T-cell (primary cell): ENCODE data around the gene PLAGL1. TPM values are rescaled to one million over a fixed set of nuclear protein-coding genes. Genes with fewer than 3 reads are reported as not detected.

Source experiments
- ATAC-seq, 4 experiments: fragments of 200-7000 bp in 3 of 4; fragments of 150-1000 bp in 1 of 4; cut with Tn5 transposase; replicated peaks in 1 of 4; 1 replicate in 3 of 4; 2 replicates in 1 of 4; pipeline ENCODE4 v1.10.0; 2021; ENCODE audit warnings: moderate library complexity in 3 of 4, mild to moderate bottlenecking in 2 of 4, moderate number of reproducible peaks in 1 of 4
- CTCF ChIA-PET, 2 donors: fragments of 300-600 bp; sonication (Branson Sonifier 250); formaldehyde crosslinking; loops; one replicate each; lab custom pipeline; 2022; ENCODE audit warnings: antibody characterized with exemption in 2 of 2; lab: Charles Lee
- POLR2A ChIA-PET, 2 donors: fragments of 300-600 bp; sonication (Branson Sonifier 250); formaldehyde crosslinking; loops; one replicate each; lab custom pipeline; 2022; ENCODE audit warnings: antibody characterized with exemption in 2 of 2; lab: Charles Lee
- DNase-seq, 35 experiments: peaks; one replicate each; pipeline versions ENCODE4 v3.0.0 to v3.0.0-alpha.2; 2013 to 2023
- H3K27ac ChIP-seq: one replicate; pipeline ENCODE4 v1.5.1; 2013; ENCODE audit warnings: low read length
- H3K27me3 ChIP-seq, 2 experiments: replicated peaks in 1 of 2; 1 replicate in 1 of 2; 2 replicates in 1 of 2; pipeline versions ENCODE4 v1.6.1 to v1.7.0; 2013; ENCODE audit warnings: low read length in 1 of 2, mixed read lengths in 1 of 2; ENCODE audit not compliant: control insufficient read depth in 2 of 2, insufficient read depth in 2 of 2; ENCODE audit errors: extremely low read depth in 1 of 2
- H3K36me3 ChIP-seq, 2 donors: 1 replicate in 1 of 2; 2 replicates in 1 of 2; pipeline versions ENCODE4 v1.6.1 to v1.7.0; 2013; ENCODE audit warnings: low read length in 1 of 2; ENCODE audit not compliant: control insufficient read depth in 2 of 2, insufficient read depth in 1 of 2; ENCODE audit errors: extremely low read depth in 1 of 2
- H3K4me1 ChIP-seq, 2 experiments: 1 replicate in 1 of 2; 2 replicates in 1 of 2; pipeline versions ENCODE4 v1.6.1 to v1.7.0; 2013; ENCODE audit warnings: low read length in 2 of 2, mixed read lengths in 1 of 2; ENCODE audit not compliant: insufficient read depth in 2 of 2, control insufficient read depth in 1 of 2; ENCODE audit errors: extremely low read depth in 1 of 2
- H3K4me3 ChIP-seq, 2 donors: 1 replicate in 1 of 2; 2 replicates in 1 of 2; pipeline versions ENCODE4 v1.5.1 to v1.7.0; 2013; ENCODE audit warnings: mild to moderate bottlenecking in 2 of 2, low read length in 1 of 2, moderate library complexity in 1 of 2; ENCODE audit not compliant: control insufficient read depth in 1 of 2; ENCODE audit errors: extremely low read depth in 1 of 2
- H3K9me3 ChIP-seq: 2 replicates; pipeline ENCODE4 v1.7.0; 2013
- H3K27ac Mint-ChIP-seq, 2 donors: one replicate each; pipeline ENCODE4 v1.8.0; 2020 to 2021; ENCODE audit warnings: mild to moderate bottlenecking in 2 of 2, mixed read lengths in 2 of 2
- H3K27me3 Mint-ChIP-seq, 2 donors: one replicate each; pipeline ENCODE4 v1.8.0; 2021 to 2022; ENCODE audit warnings: mixed read lengths in 2 of 2
- H3K36me3 Mint-ChIP-seq: one replicate; pipeline ENCODE4 v1.8.0; 2021; ENCODE audit warnings: mixed read lengths
- H3K4me1 Mint-ChIP-seq, 3 donors: one replicate each; pipeline ENCODE4 v1.8.0; 2020 to 2022; ENCODE audit warnings: mixed read lengths in 3 of 3, mild to moderate bottlenecking in 1 of 3
- H3K4me3 Mint-ChIP-seq, 3 donors: one replicate each; pipeline ENCODE4 v1.8.0; 2020 to 2022; ENCODE audit warnings: mild to moderate bottlenecking in 3 of 3, mixed read lengths in 3 of 3, moderate library complexity in 3 of 3
- H3K9me3 Mint-ChIP-seq, 3 donors: one replicate each; pipeline ENCODE4 v1.8.0; 2020 to 2022; ENCODE audit warnings: mixed read lengths in 3 of 3
- WGBS: methylation state at CpG from one replicate; pipeline ENCODE4 v1.1.5; 2013; ENCODE audit warnings: missing lambda C conversion rate; ENCODE audit not compliant: insufficient coverage; 5-methylcytosine and 5-hydroxymethylcytosine counted together
- total RNA-seq, 35 experiments: library from RNA in 6 of 35; stranded (reverse) in 6 of 35; fragments of 120-200 nt in 1 of 35; gene quantifications; one replicate each; pipeline versions ENCODE4 v1.2.1 to v1.2.4 and lab custom pipeline; 2013 to 2026

PLAGL1 gene
- total RNA-seq, 5 donors from 2014 or later (not counting 1 experiment from before 2014, with no cell fraction given): 3.4 to 5.7 (median 4.8) TPM

DNA sequence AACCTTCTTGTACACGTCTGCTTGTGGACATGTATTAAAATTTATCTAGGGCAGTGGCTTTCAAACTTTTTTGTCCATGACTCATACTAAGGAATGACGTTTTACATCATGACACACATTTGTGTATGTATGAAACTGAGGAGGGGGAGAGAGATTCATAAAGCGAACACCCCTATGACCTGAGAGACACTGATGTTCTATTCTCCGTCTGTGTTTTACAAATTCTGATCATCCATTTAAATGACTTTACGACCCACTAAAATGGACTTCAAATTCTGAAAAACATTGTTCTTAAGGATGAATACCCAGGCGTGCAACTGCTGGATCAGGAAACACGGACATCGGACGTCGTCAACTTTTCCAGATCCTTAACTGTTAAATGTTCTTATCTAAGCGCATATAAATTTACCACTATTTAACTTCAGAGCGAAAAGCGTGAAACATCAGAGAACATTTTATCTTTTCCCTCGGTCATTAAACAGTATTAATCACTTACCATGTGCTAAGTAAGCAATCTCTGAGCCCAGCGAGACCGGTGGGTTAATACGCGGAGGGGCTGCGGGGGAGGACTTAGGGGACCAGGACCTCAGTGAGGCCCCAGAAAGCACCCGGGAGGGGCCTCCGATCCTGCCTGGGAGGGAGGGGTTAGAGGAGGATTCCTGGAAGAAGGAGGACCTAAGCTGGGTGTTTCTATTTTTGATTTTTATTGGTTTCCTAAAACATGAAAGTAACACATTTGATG lies 1.2 kb downstream of the PLAGL1 start:
- Mint-ChIP-seq H3K27me3 (peaks cover 16 to 24% of the 10 kb centered on the region in 2 donors), H3K4me1 (peaks cover 0 to 12% (median 9%) of the 10 kb centered on the region in 3 donors), H3K27ac (no peak overlapping the region), H3K9me3 (peaks cover 0 to under 1% (median 0%) of the 10 kb centered on the region in 3 donors), H3K36me3 (no peaks in the 10 kb centered on the region), H3K4me3 (peak overlapping the region; percentile 35 to 65 (median 53))
- ChIA-PET POLR2A (no interaction called here), CTCF (interaction anchor here in 1 of 2 donors (1.4 kb wide), 1 partner anchor 67 kb away, joined by 3 read pairs; no protein-coding TSS in a partner anchor)
- Histone ChIP-seq H3K9me3 (peaks cover 2% of the 10 kb centered on the region), H3K4me1 (peaks cover 0 to 3% of the 10 kb centered on the region in 2 experiments), H3K27ac (no peak overlapping the region), H3K27me3 (peaks cover 0 to 11% of the 10 kb centered on the region in 2 experiments), H3K36me3 (no peaks in the 10 kb centered on the region), H3K4me3 (peak overlapping the region in 1 of 2 donors; percentile 44)
- WGBS: 65% methylated on average over 13 of the region's 21 CpGs
- ATAC-seq (no peak), DNase-seq (peak in 1 of 35 experiments; percentile 0)

DNA sequence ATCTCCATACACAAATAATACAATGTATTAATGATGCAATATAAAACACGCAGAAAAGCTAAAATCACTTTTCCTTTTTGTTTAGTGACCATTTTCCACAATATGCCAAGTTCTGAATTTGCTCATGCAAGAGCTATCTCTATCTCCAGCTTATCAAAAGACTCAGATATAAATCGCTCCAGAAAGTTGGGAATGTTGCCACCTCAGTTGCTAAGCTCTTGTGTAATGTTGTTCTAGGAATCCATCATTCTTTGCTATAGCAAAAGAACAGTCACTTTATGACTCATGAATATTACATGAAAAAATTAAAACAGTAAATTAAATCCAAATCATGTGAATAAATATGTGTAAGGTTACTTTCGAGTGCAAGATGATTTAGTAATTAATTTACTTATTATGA lies 8.7 kb downstream of the PLAGL1 start:
- no peak overlapping the region for H3K27ac ChIP-seq
- H3K4me3 Mint-ChIP-seq: no peak overlapping the region
- H3K36me3 Mint-ChIP-seq: no peaks in the 10 kb centered on the region
- ChIA-PET POLR2A (interaction anchor here in 1 of 2 donors (0.5 kb wide), 1 partner anchor 1898 kb away, joined by 3 read pairs; no protein-coding TSS in a partner anchor), CTCF (no interaction called here)
- no peaks in the 10 kb centered on the region for H3K36me3 ChIP-seq
- H3K9me3 Mint-ChIP-seq: peaks cover 0 to 4% (median 0%) of the 10 kb centered on the region in 3 donors
- peaks cover 1 to 6% of the 10 kb centered on the region in 2 donors for H3K27me3 Mint-ChIP-seq
- ATAC-seq: no peak
- no peak overlapping the region for H3K27ac Mint-ChIP-seq
- WGBS: no CpG with 5 or more reads among the region's 3 CpGs
- DNase-seq: no peak
- no peaks in the 10 kb centered on the region for H3K4me1 ChIP-seq
- H3K4me3 ChIP-seq: no peak overlapping the region
- H3K9me3 ChIP-seq: peaks cover 2% of the 10 kb centered on the region
- H3K4me1 Mint-ChIP-seq: no peaks in the 10 kb centered on the region
- no peaks in the 10 kb centered on the region for H3K27me3 ChIP-seq

- no peaks in the 10 kb centered on the region for H3K4me1 Mint-ChIP-seq
- no peak overlapping the region for H3K27ac Mint-ChIP-seq
- H3K9me3 ChIP-seq: peaks cover 2% of the 10 kb centered on the region
- no peaks in the 10 kb centered on the region for H3K4me1 ChIP-seq
- WGBS: 65% methylated on average over 2 of the region's 2 CpGs
- peaks cover 0 to 4% (median 0%) of the 10 kb centered on the region in 3 donors for H3K9me3 Mint-ChIP-seq
- no peaks in the 10 kb centered on the region for H3K27me3 ChIP-seq
- peaks cover 1 to 6% of the 10 kb centered on the region in 2 donors for H3K27me3 Mint-ChIP-seq
- no peaks in the 10 kb centered on the region for H3K36me3 ChIP-seq
- DNase-seq: no peak
- ChIA-PET CTCF (interaction anchor here in 1 of 2 donors (0.7 to 0.9 kb wide), 2 partner anchors 16 to 28 kb away, joined by 3 read pairs; no protein-coding TSS in a partner anchor), POLR2A (interaction anchor here in 1 of 2 donors (0.5 kb wide), 1 partner anchor 1897 kb away, joined by 3 read pairs; no protein-coding TSS in a partner anchor)
- H3K4me3 ChIP-seq: no peak overlapping the region
- no peaks in the 10 kb centered on the region for H3K36me3 Mint-ChIP-seq
- no peak overlapping the region for H3K4me3 Mint-ChIP-seq
- ATAC-seq: no peak
- H3K27ac ChIP-seq: no peak overlapping the region
Observed at GRCh38 chr6:143998686-143999085, 9.4 kb downstream of the PLAGL1 start.

DNA sequence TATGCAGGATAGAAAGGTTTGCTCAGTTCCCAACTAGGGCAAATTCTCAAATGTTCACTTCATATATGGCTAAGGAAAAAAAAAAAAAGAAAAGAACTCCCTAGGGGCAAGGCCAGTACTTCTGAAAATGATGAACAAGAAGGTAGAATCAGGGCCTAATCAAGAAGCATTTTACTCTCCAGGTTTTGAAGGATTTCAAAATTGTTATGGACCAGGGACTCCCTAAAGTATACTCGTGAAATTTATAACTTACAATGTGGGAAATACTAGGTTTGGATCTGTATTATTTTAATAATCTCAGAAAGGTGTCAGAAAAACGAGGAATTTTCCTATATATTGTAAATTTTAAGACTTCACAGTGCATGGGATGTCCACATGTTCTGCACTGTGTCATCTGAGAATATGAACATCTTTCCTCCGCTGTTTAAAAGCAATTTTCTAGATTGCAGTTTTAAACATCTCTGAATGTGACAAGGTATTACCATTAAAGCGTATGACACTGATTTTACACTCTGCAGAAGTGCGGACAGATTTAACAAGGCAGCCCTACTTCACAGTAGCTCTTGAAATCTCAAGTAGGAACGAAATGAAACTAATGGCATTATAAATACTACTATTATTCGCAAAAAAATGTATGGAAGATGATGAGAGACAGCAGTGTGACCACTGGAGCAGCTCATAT lies 14.0 kb downstream of the PLAGL1 start:
- Histone ChIP-seq H3K9me3 (no peaks in the 10 kb centered on the region), H3K27me3 (no peaks in the 10 kb centered on the region), H3K4me3 (no peak overlapping the region), H3K27ac (no peak overlapping the region), H3K36me3 (no peaks in the 10 kb centered on the region), H3K4me1 (no peaks in the 10 kb centered on the region)
- WGBS: 100% methylated on average over 2 of the region's 7 CpGs
- POLR2A ChIA-PET: no interaction called here
- peaks cover 3% of the 10 kb centered on the region for H3K36me3 Mint-ChIP-seq
- CTCF ChIA-PET: interaction anchor here in 1 of 2 donors (1.6 kb wide), 1 partner anchor 19 kb away, joined by 3 read pairs; no protein-coding TSS in a partner anchor
- H3K9me3 Mint-ChIP-seq: peaks cover 0 to 5% (median 2%) of the 10 kb centered on the region in 3 donors
- no peaks in the 10 kb centered on the region for H3K4me1 Mint-ChIP-seq
- H3K27ac Mint-ChIP-seq: no peak overlapping the region
- H3K4me3 Mint-ChIP-seq: no peak overlapping the region
- no peak for ATAC-seq
- DNase-seq: no peak
- H3K27me3 Mint-ChIP-seq: peaks cover 2 to 3% of the 10 kb centered on the region in 2 donors

DNA sequence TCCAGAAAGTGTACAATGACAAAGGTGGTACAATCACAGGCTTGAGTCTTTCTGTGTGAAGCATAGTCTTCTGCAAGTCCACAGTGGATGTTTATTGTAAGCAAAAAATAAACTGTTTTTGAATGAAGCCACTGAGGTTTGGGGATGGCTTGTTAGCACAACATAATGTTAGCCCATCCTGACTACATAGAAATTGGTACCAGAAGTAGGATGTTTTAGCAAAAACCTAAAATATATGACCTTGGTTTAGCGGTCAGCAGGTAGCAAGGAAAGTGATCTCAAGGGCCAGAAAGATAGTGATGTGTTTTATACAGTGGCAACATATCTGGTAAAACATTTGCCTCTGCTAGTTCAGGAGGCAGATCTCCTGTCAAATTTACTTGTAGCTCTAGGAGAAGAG lies 15.8 kb downstream of the PLAGL1 start:
- Mint-ChIP-seq H3K4me3 (no peak overlapping the region), H3K27ac (no peak overlapping the region)
- WGBS: 100% methylated on average over 1 of the region's 1 CpG

DNA sequence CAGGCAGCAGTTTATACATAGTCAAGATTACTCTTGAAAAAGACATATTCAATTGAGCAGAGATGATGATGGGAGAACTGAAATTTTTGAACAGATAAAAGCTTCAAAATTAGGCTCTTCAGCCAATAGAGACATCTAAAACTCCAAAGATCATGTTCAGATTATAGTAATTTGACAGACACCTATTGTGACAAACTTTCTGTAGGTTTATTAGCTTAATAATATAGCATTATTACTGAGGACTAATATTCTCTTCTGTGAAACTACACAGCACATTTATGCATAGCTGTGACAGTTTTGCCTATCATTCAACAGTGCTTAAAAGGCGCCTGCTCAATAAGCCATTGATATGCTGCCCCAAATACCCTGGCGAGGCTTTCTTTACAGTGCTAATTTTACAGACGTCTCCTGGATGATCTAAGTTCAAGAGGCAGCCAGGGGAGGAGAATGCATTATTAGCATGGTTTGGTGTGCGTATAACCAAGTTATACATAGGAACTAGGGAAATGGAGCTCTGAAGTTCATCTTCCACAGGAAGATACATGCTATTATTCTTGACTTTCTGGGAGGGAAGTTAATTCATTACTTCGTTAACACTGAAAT lies 21.5 kb downstream of the PLAGL1 start:
- H3K9me3 Mint-ChIP-seq: no peaks in the 10 kb centered on the region
- Histone ChIP-seq H3K4me1 (no peaks in the 10 kb centered on the region), H3K27ac (no peak overlapping the region), H3K27me3 (no peaks in the 10 kb centered on the region), H3K4me3 (no peak overlapping the region), H3K36me3 (no peaks in the 10 kb centered on the region), H3K9me3 (no peaks in the 10 kb centered on the region)
- ATAC-seq: no peak
- H3K27me3 Mint-ChIP-seq: peaks cover 0 to 2% of the 10 kb centered on the region in 2 donors
- H3K4me1 Mint-ChIP-seq: no peaks in the 10 kb centered on the region
- POLR2A ChIA-PET: interaction anchor here in 1 of 2 donors (0.6 kb wide), 1 partner anchor 77 kb away, joined by 10 read pairs; no protein-coding TSS in a partner anchor
- 100% methylated on average over 1 of the region's 5 CpGs for WGBS
- no peak overlapping the region for H3K4me3 Mint-ChIP-seq
- H3K27ac Mint-ChIP-seq: no peak overlapping the region
- CTCF ChIA-PET: no interaction called here
- no peaks in the 10 kb centered on the region for H3K36me3 Mint-ChIP-seq
- DNase-seq: no peak

More for the DNA sequence above, 15.8 kb downstream of the PLAGL1 start:
- no peak for ATAC-seq
- Histone ChIP-seq H3K4me3 (no peak overlapping the region), H3K4me1 (no peaks in the 10 kb centered on the region), H3K27me3 (no peaks in the 10 kb centered on the region), H3K27ac (no peak overlapping the region), H3K36me3 (no peaks in the 10 kb centered on the region), H3K9me3 (no peaks in the 10 kb centered on the region)
- peaks cover 2 to 3% of the 10 kb centered on the region in 2 donors for H3K27me3 Mint-ChIP-seq
- DNase-seq: no peak
- POLR2A ChIA-PET: no interaction called here
- H3K4me1 Mint-ChIP-seq: no peaks in the 10 kb centered on the region
- H3K9me3 Mint-ChIP-seq: peaks cover 0 to 5% (median 2%) of the 10 kb centered on the region in 3 donors
- H3K36me3 Mint-ChIP-seq: peaks cover 3% of the 10 kb centered on the region
- CTCF ChIA-PET: no interaction called here
